ENCODE data around the gene POLR2E. TPM values are rescaled to one million over a fixed set of nuclear protein-coding genes. Genes with fewer than 3 reads are reported as not detected.

POLR2E gene
- total RNA-seq, 1 experiment from 2014 or later = 237 TPM

DNA sequence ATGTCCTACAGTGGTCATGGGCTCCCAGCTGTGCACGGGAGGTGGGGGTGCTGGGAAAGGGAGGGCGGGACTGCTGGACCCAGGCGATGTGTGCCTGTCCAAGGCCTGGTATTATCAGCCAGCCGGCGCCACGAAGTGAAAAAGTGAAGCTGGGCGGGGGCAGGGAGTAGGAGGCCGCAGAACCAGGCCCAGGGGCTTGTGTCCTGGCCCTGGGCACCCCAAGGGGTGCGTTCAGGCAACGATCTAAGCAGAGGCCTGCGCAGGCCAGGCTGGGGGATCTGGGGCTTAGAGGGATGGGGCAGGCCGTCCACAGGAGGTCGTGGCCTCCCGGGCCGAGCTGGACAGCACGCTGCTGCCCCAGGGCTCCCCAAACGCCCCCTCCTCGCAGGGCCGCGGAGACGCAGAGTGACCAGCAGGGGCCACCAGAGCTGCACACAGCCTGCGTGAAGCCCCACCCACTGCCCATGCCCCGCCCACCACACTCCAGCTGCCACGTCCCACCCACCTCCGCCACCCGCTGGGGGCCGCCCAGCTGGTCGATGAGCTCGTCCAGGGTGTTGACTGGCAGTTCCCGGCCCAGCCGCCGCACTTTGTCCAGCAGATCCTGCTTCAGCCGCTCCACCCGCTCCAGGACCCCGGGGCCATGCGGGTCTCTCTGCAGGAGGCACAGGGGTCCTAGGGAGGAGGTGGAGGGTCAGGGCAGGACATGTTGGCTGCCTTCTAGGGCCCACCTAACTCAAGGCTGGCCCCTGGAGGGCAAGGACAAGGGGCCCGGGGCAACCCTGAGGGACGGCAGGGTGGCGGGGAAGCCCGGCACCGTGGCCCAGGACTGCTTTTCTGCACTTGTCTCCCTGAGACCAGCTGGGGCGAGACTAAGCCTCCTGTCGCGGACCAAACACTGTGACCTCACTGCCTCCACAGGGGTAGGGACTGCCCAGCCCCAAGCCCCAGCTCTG lies 18.1 kb upstream of the POLR2E start:
- Histone ChIP-seq H3K4me3 (no peak overlapping the region), H2AFZ (no peak overlapping the region), H3F3A (ENCODE audit: insufficient read depth, low read depth) (peaks cover 50% of the 10 kb centered on the region; the same call in 1 of the 2 replicates), H3K9me2 (ENCODE audit: insufficient read depth) (no peaks in the 10 kb centered on the region), H3K36me3 (ENCODE audit: low read depth) (no peaks in the 10 kb centered on the region), H4K20me1 (ENCODE audit: insufficient read depth) (peaks cover 8% of the 10 kb centered on the region; the same call in 1 of the 2 replicates), H3K79me2 (ENCODE audit: low read depth) (no peaks in the 10 kb centered on the region), H3K4me1 (replicated peaks; ENCODE audit: insufficient read depth) (peaks cover 5% of the 10 kb centered on the region; the same call in 1 of the 2 replicates), H3K27ac (no peak overlapping the region), H3K4me2 (peak overlapping the region; percentile 42; the same call in 1 of the 2 replicates), H3K27me3 (ENCODE audit: insufficient read depth, low read depth) (no peaks in the 10 kb centered on the region), H3K9me3 (ENCODE audit: insufficient read depth, low read depth) (no peaks in the 10 kb centered on the region)
- ChIA-PET POLR2A (ENCODE audit: unreplicated experiment) (interaction anchor here (0.5 to 0.6 kb wide), 2 partner anchors 80 to 92 kb away, joined by 3 to 12 read pairs; partner anchors contain the start of gene RNU6-2), CTCF (interaction anchor here (0.6 to 0.7 kb wide), 5 partner anchors 53 to 153 kb away, joined by 3 to 11 read pairs (median 6); partner anchors contain the start of gene ATP5F1D)
- DNase-seq = peak; percentile 69 to 72
- intact Hi-C loops (cut with micrococcal nuclease; ENCODE audit: unreplicated experiment) = no loop called here
- TF ChIP-seq, protein P1, sequence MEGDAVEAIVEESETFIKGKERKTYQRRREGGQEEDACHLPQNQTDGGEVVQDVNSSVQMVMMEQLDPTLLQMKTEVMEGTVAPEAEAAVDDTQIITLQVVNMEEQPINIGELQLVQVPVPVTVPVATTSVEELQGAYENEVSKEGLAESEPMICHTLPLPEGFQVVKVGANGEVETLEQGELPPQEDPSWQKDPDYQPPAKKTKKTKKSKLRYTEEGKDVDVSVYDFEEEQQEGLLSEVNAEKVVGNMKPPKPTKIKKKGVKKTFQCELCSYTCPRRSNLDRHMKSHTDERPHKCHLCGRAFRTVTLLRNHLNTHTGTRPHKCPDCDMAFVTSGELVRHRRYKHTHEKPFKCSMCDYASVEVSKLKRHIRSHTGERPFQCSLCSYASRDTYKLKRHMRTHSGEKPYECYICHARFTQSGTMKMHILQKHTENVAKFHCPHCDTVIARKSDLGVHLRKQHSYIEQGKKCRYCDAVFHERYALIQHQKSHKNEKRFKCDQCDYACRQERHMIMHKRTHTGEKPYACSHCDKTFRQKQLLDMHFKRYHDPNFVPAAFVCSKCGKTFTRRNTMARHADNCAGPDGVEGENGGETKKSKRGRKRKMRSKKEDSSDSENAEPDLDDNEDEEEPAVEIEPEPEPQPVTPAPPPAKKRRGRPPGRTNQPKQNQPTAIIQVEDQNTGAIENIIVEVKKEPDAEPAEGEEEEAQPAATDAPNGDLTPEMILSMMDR (conservative IDR thresholded peaks at IDR 0.05) = peak; percentile 82
- TF ChIP-seq EZH2 (IDR thresholded peaks at IDR 0.05; ENCODE audit: low read depth) = no peak
- no TSS peak for BruUV-seq (replicated peaks)

DNA sequence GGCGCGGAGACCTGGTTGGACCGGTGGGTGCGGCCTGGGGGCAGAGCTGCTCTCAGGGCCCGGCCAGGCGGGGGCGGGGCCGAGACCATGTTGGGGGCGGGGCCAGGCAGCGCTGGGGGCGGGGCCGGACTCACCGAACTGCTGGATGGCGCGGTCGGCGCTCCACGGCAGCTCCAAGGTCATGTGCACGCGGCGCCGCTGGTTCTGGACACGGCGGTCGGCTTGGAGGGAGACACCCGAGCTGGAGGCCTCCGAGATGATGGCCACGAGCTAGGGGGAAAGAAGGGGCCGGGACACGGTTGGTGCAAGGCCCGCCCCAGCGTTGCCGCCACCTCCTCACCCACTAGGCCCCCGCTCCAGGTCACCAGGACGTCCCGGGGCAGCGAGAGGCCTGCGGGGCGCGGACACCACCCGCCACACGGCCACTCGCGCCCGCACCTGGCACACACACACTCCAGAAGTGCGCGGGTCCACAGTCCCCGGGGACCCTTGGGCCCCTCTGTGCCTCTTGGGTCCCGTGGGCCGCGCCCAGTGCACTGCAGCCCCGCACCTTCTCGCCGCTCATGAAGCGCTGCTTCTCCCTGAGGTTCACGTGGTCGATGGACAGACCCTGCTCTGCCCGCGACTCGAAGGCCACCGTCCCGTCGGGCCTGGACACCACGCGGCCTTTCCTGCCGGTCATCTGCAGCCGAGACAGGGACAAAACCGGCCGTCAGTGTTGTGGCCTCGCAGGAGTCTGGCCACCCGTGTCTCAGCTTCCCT lies 17.3 kb upstream of the POLR2E start:
- no peaks in the 10 kb centered on the region for H3K9me2 ChIP-seq (ENCODE audit: insufficient read depth)
- peaks cover 10% of the 10 kb centered on the region; the same call in 1 of the 2 replicates for H3K4me1 ChIP-seq (replicated peaks; ENCODE audit: insufficient read depth)
- POLR2A ChIA-PET (ENCODE audit: unreplicated experiment) = interaction anchor here (0.6 kb wide), 1 partner anchor 65 kb away, joined by 7 read pairs; no protein-coding TSS in a partner anchor
- no peak for DNase-seq
- CTCF ChIA-PET = no interaction called here
- H3K79me2 ChIP-seq (ENCODE audit: low read depth) = no peaks in the 10 kb centered on the region
- no peak overlapping the region for H3K4me2 ChIP-seq
- no peaks in the 10 kb centered on the region for H3K9me3 ChIP-seq (ENCODE audit: insufficient read depth, low read depth)
- no peaks in the 10 kb centered on the region for H3K36me3 ChIP-seq (ENCODE audit: low read depth)
- no peaks in the 10 kb centered on the region for H3K27me3 ChIP-seq (ENCODE audit: insufficient read depth, low read depth)
- intact Hi-C loops (cut with micrococcal nuclease; ENCODE audit: unreplicated experiment) = no loop called here
- H3K27ac ChIP-seq = no peak overlapping the region
- TF ChIP-seq EZH2 (IDR thresholded peaks at IDR 0.05; ENCODE audit: low read depth) = no peak
- TF ChIP-seq, protein P1 (conservative IDR thresholded peaks at IDR 0.05) = no peak
- H2AFZ ChIP-seq = no peak overlapping the region
- H3K4me3 ChIP-seq = no peak overlapping the region
- no TSS peak for BruUV-seq (replicated peaks)
- peaks cover 56% of the 10 kb centered on the region; the same call in 1 of the 2 replicates for H3F3A ChIP-seq (ENCODE audit: insufficient read depth, low read depth)
- peaks cover 14% of the 10 kb centered on the region for H4K20me1 ChIP-seq (ENCODE audit: insufficient read depth)

DNA sequence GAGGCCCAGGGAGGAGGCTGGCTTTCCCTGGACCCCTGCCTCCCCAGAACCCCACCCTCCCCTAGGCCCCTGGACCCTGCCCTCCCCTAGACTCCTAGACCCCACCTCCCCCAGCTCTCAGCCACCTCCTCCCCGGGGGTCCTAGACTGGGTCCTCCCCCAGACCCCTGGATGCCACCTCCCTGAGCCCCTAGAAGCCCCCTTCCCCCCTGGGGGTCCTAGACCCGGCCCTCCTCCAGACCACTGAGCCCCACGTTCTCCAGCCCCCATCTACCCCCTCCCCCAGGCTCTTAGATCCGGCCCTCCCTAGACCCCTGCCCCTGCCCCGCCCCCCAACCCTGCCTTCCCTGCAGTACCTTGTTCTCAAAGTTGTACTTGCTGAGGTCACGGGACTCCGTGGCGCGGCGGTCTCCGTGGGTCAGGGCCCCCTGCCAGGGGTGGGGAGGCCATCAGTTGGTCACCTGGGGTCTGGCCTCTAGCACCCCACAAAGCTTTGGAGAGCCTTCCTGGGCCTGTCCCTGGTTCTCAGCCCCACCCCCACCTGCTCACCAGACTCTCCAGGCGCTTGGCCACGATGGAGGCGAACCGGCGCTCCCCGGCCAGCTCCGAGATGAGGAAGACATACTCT lies 16.6 kb upstream of the POLR2E start:
- no peak overlapping the region for H3K27ac ChIP-seq

More for the DNA sequence above, 16.6 kb upstream of the POLR2E start:
- Histone ChIP-seq H3K79me2 (ENCODE audit: low read depth) (no peaks in the 10 kb centered on the region), H3K27me3 (ENCODE audit: insufficient read depth, low read depth) (no peaks in the 10 kb centered on the region), H3K4me1 (replicated peaks; ENCODE audit: insufficient read depth) (peaks cover 15% of the 10 kb centered on the region; the same call in 1 of the 2 replicates), H3K4me2 (no peak overlapping the region), H3K36me3 (ENCODE audit: low read depth) (no peaks in the 10 kb centered on the region), H3K9me2 (ENCODE audit: insufficient read depth) (no peaks in the 10 kb centered on the region), H3K9me3 (ENCODE audit: insufficient read depth, low read depth) (no peaks in the 10 kb centered on the region), H3K4me3 (no peak overlapping the region), H2AFZ (no peak overlapping the region), H4K20me1 (ENCODE audit: insufficient read depth) (peaks cover 21% of the 10 kb centered on the region), H3F3A (ENCODE audit: insufficient read depth, low read depth) (peaks cover 63% of the 10 kb centered on the region; the same call in 1 of the 2 replicates)
- ChIA-PET POLR2A (ENCODE audit: unreplicated experiment) (interaction anchor here (0.6 kb wide), 1 partner anchor 64 kb away, joined by 7 read pairs; no protein-coding TSS in a partner anchor), CTCF (no interaction called here)
- TF ChIP-seq EZH2 (IDR thresholded peaks at IDR 0.05; ENCODE audit: low read depth) = no peak
- TF ChIP-seq, protein P1 (conservative IDR thresholded peaks at IDR 0.05) = no peak
- intact Hi-C loops (cut with micrococcal nuclease; ENCODE audit: unreplicated experiment) = no loop called here
- no peak for DNase-seq
- BruUV-seq (replicated peaks) = no TSS peak
